Skin of body (tissue), 2 donors: ENCODE measurements around the gene LRRC3C. TPM values are rescaled to one million over a fixed set of nuclear protein-coding genes. Genes with fewer than 3 reads are reported as not detected.

Source experiments
- DNase-seq: peaks from one replicate; lab custom pipeline; 2025; lab: John Stamatoyannopoulos, UW
- total RNA-seq: library from RNA; depleted of rRNA; stranded (reverse); fragments of >200 nt; gene quantifications from one replicate; pipeline ENCODE4 v1.2.3, GENCODE V29; 2014

LRRC3C gene
- total RNA-seq, 1 donor from 2014 or later, result not detected

- DNase-seq, result no peak
Measured at GRCh38 chr17:39923836-39924690, 3.5 kb upstream of the LRRC3C start.

- no peak for DNase-seq
Measured at GRCh38 chr17:39924691-39925055, 2.9 kb upstream of the LRRC3C start.

- DNase-seq, result no peak
Measured at GRCh38 chr17:39925282-39926134, 2.0 kb upstream of the LRRC3C start.

GRCh38 chr17:39926135-39926587, 1.4 kb upstream of the LRRC3C start:
- no peak for DNase-seq

- DNase-seq, result no peak
Measured at GRCh38 chr17:39926588-39927100, 888 bp upstream of the LRRC3C start.

GRCh38 chr17:39927929-39928857, 661 bp downstream of the LRRC3C start:
- no peak for DNase-seq

- no peak for DNase-seq
Measured at GRCh38 chr17:39928858-39929645, 1.5 kb downstream of the LRRC3C start.

GRCh38 chr17:39929646-39930407, 2.3 kb downstream of the LRRC3C start:
- no peak for DNase-seq

GRCh38 chr17:39933912-39934311, 6.4 kb downstream of the LRRC3C start:
- no peak for DNase-seq

GRCh38 chr17:39934324-39934723, 6.8 kb downstream of the LRRC3C start:
- DNase-seq, result no peak

GRCh38 chr17:39935909-39936308, 8.4 kb downstream of the LRRC3C start:
- DNase-seq, result no peak

GRCh38 chr17:39937447-39937846, 9.9 kb downstream of the LRRC3C start:
- DNase-seq, result no peak

- DNase-seq, result no peak
Measured at GRCh38 chr17:39938140-39938869, 10.8 kb downstream of the LRRC3C start.

GRCh38 chr17:39939106-39939505, 11.6 kb downstream of the LRRC3C start:
- no peak for DNase-seq

GRCh38 chr17:39939588-39940419, 12.3 kb downstream of the LRRC3C start:
- peak; percentile 65 for DNase-seq

GRCh38 chr17:39943702-39944392, 16.3 kb downstream of the LRRC3C start:
- DNase-seq, result no peak

GRCh38 chr17:39944393-39944711, 16.8 kb downstream of the LRRC3C start:
- no peak for DNase-seq
